Activated CD4-positive, alpha-beta memory T cell treated with anti-CD3 and anti-CD28 coated beads, Interleukin-2, amount 10 ng/mL, durations not matched to agents 7 days and 5 days (primary cell): ENCODE data around the gene PRRG4. TPM values are rescaled to one million over a fixed set of nuclear protein-coding genes. Genes with fewer than 3 reads are reported as not detected.
"Not testable (repeated sequence)": the region's sequence is repeated elsewhere in the genome, so short reads cannot be mapped to it uniquely, and the experiment has no call there.

Experiments used
- CTCF ChIA-PET: fragments of 350-600 bp; sonication (Branson Sonifier 250); formaldehyde crosslinking; loops from one replicate; lab custom pipeline; 2021; ENCODE audit warnings: antibody characterized with exemption, inconsistent platforms; lab: Charles Lee
- POLR2A ChIA-PET: fragments of 350-600 bp; sonication (Branson Sonifier 250); formaldehyde crosslinking; loops from one replicate; lab custom pipeline; 2021; ENCODE audit warnings: antibody characterized with exemption; lab: Charles Lee
- DNase-seq: peaks from one replicate; pipeline ENCODE4 v3.0.0-alpha.2; 2020
- H3K27ac Mint-ChIP-seq: one replicate; pipeline ENCODE4 v1.8.0; 2021; ENCODE audit warnings: mild to moderate bottlenecking, mixed read lengths
- H3K27me3 Mint-ChIP-seq: one replicate; pipeline ENCODE4 v1.8.0; 2021; ENCODE audit warnings: mixed read lengths
- H3K36me3 Mint-ChIP-seq: one replicate; pipeline ENCODE4 v1.8.0; 2021; ENCODE audit warnings: low read depth, mixed read lengths
- H3K4me1 Mint-ChIP-seq: one replicate; pipeline ENCODE4 v1.8.0; 2021; ENCODE audit warnings: mixed read lengths
- H3K4me3 Mint-ChIP-seq: one replicate; pipeline ENCODE4 v1.8.0; 2021; ENCODE audit warnings: mild to moderate bottlenecking, mixed read lengths
- H3K9me3 Mint-ChIP-seq: one replicate; pipeline ENCODE4 v1.8.0; 2021; ENCODE audit warnings: mixed read lengths
- total RNA-seq, 2 experiments: library from RNA; stranded (reverse); gene quantifications; one replicate each; pipeline ENCODE4 v1.2.3, GENCODE V29; 2021

The PRRG4 gene
- total RNA-seq, 2 experiments from 2014 or later, result 0.50 to 0.53 TPM

DNA sequence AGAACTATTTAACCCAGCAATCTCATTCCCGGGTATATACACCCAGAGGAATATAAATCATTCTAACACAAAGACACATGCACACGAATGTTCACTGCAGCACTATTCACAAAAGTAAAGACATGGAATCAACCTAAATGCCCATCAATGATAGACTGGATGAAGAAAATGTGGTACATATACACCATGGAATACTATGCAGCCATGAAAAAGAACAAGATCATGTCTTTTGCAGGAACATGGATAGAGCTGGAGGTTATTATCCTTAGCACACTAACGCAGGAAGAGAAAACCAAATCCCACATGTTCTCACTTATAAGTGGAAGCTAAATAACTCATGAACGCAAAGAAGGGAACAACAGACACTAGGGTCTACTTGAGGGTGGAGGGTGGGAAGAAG, 39.0 kb downstream of the PRRG4 start:
- DNase-seq, H3K36me3 Mint-ChIP-seq, POLR2A ChIA-PET, H3K27ac Mint-ChIP-seq, H3K4me1 Mint-ChIP-seq, H3K4me3 Mint-ChIP-seq, H3K9me3 Mint-ChIP-seq: not testable (repeated sequence)
- peaks cover 21% of the 10 kb centered on the region for H3K27me3 Mint-ChIP-seq
- CTCF ChIA-PET, result interaction anchor here (0.6 to 0.7 kb wide), 3 partner anchors 16 to 432 kb away, joined by 3 to 4 read pairs (median 3); no protein-coding TSS in a partner anchor

DNA sequence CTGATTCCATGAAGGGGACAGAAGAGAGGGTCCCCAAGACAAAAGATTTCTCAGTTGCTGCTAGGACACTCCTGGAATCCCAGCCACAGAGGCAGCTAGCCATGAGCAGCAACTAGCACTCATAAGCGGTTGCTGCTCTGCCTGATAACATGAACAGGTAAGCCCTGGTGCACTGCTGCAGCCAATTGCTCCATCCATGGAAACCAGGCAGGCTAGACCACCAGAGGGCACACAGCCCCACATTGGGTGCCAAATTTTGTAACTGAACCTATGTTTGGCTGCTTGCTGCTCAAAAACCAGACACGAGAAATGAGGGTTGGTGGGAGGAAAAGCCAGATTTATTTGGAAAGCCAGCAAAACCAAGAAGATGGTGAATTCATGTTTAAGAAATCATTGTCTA, 40.9 kb downstream of the PRRG4 start:
- H3K4me1 Mint-ChIP-seq, result no peaks in the 10 kb centered on the region
- H3K27ac Mint-ChIP-seq, result no peak overlapping the region
- ChIA-PET POLR2A (no interaction called here), CTCF (interaction anchor here (0.5 to 0.6 kb wide), 2 partner anchors 9 to 99 kb away, joined by 3 read pairs; no protein-coding TSS in a partner anchor)
- no peak overlapping the region for H3K4me3 Mint-ChIP-seq
- peaks cover 5% of the 10 kb centered on the region for H3K9me3 Mint-ChIP-seq
- peak; percentile 24 for DNase-seq
- no peaks in the 10 kb centered on the region for H3K36me3 Mint-ChIP-seq
- H3K27me3 Mint-ChIP-seq, result peaks cover 28% of the 10 kb centered on the region

DNA sequence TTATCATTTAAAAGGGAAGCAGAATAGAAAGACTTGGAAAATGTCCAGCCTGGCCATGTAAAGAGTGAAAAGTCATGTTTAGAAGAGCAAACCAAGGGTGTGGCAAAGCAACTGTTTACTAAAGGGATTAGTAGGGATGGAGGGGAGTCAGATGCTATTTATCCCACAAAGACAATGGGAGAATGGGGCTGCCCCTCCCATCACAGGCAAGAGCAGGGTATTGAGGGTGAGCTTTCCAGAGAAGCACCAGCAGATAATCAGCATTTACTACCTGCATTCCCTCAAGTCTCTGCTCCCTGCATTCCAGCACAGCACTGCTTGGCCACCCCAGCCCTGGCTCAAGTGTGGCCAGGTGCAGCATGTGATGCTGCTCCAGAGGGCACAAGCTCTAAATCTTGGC, 44.4 kb downstream of the PRRG4 start:
- Mint-ChIP-seq H3K27me3 (peaks cover 21% of the 10 kb centered on the region), H3K36me3 (no peaks in the 10 kb centered on the region)
- POLR2A ChIA-PET, result interaction anchor here (1.3 kb wide), 1 partner anchor 18 kb away, joined by 3 read pairs; the partner anchor contains the start of gene QSER1

DNA sequence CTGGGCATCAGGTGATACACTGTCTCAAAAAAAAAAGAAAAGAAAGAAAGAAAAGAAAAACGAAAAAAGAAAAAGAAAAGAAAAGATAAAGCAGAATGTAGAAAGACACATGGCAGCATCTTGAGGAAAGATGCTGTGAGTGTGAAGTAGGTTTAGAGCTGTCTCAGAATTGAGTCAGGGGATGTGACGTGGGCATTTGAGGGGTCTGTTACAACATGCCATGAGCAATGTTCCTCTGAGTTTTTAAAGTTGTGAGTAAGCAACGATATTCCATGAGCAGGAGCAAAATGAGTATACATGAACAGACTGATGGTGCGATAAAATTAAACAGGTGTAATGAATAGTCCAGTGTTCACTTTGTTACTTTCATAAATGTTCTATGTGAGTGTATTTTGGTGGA, 51.6 kb downstream of the PRRG4 start:
- peaks cover 9% of the 10 kb centered on the region for H3K27me3 Mint-ChIP-seq
- H3K27ac Mint-ChIP-seq, result no peak overlapping the region
- H3K4me1 Mint-ChIP-seq, result no peaks in the 10 kb centered on the region
- POLR2A ChIA-PET, result no interaction called here
- no peaks in the 10 kb centered on the region for H3K36me3 Mint-ChIP-seq
- H3K4me3 Mint-ChIP-seq, result no peak overlapping the region
- H3K9me3 Mint-ChIP-seq, result no peaks in the 10 kb centered on the region
- CTCF ChIA-PET, result interaction anchor here (0.7 to 0.9 kb wide), 2 partner anchors 29 to 90 kb away, joined by 3 read pairs; no protein-coding TSS in a partner anchor
- no peak for DNase-seq

More for the DNA sequence above, 44.4 kb downstream of the PRRG4 start:
- Mint-ChIP-seq H3K9me3 (no peaks in the 10 kb centered on the region), H3K4me1 (no peaks in the 10 kb centered on the region), H3K4me3 (no peak overlapping the region), H3K27ac (no peak overlapping the region)
- CTCF ChIA-PET, result no interaction called here
- no peak for DNase-seq

DNA sequence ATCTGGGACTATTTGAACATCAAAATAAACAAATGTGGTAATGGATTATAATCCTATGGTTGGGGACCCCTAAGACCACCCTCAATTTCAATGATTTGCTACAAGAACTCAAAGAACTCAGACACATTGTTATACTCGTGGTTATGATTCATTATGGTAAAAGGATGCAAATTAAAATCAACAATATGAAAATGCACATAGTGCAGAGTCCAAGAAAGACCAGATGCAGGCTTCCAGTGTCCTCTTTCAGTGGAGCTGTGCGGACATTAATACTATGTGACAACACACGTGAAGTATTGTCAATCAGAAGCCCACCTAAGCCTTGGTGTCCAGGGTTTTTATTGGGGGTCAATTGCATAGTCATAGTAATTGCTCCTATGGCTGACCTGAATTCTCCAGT, 53.7 kb downstream of the PRRG4 start:
- Mint-ChIP-seq H3K4me1 (no peaks in the 10 kb centered on the region), H3K27ac (no peak overlapping the region), H3K27me3 (peaks cover 6% of the 10 kb centered on the region), H3K9me3 (no peaks in the 10 kb centered on the region), H3K36me3 (no peaks in the 10 kb centered on the region), H3K4me3 (no peak overlapping the region)
- ChIA-PET CTCF (no interaction called here), POLR2A (interaction anchor here (0.8 kb wide), 1 partner anchor 11 kb away, joined by 3 read pairs; no protein-coding TSS in a partner anchor)
- DNase-seq, result no peak

DNA sequence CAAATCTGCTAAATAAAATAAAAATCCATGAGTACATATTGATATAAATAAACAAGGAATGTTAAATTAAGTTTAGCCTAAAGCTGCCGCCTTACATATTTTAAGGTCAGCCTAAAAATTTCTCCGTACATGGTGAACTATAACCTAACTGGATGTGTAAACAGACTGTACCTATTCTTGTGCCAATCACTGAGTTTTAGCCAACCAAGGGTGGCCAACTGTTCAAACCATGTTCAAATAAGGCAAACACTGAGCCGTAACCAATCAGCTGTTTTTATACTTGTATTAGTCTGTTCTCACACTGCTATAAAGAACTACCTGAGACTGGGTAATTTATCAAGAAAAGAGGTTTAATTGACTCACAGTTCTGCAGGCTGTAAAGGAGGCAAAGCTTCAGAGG, 54.3 kb downstream of the PRRG4 start:
- Mint-ChIP-seq H3K4me3 (no peak overlapping the region), H3K27ac (no peak overlapping the region), H3K36me3 (no peaks in the 10 kb centered on the region), H3K9me3 (no peaks in the 10 kb centered on the region), H3K4me1 (no peaks in the 10 kb centered on the region), H3K27me3 (peaks cover 6% of the 10 kb centered on the region)
- DNase-seq, result no peak
- ChIA-PET POLR2A (interaction anchor here (0.8 kb wide), 1 partner anchor 10 kb away, joined by 3 read pairs; no protein-coding TSS in a partner anchor), CTCF (no interaction called here)

DNA sequence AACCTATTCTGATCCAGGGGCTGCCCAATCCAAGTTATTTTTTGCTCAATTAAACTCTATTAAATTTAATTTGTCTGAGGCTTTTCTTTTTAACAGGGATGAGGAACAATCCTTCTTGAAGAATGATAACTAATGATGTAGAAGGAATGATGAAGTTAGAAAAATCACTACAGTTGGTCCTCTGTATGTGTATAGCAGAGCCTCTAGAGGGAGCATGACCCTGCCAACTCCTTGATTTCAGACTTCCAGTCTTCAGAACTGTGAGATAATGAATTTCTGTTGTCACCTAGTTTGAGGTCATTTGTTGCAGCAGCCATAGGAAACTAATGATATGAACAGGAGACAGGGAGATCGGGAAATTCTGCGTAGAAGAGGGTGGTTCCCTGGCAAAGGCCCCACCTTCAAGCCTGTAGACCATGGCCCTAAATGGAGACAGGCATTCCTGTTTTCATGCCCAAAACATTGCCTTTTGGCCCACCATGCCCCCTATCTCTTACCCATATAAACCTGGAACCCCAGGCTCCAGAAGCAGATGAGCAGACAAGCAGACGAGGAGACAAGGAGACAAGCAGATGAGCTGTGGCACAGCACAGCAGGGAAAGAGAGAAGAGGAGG, 55.1 kb downstream of the PRRG4 start:
- peaks cover 6% of the 10 kb centered on the region for H3K27me3 Mint-ChIP-seq
- ChIA-PET CTCF (interaction anchor here (1.5 kb wide), 1 partner anchor 76 kb away, joined by 3 read pairs; no protein-coding TSS in a partner anchor), POLR2A (no interaction called here)
- H3K9me3 Mint-ChIP-seq, result no peaks in the 10 kb centered on the region
- H3K4me1 Mint-ChIP-seq, result no peaks in the 10 kb centered on the region
- DNase-seq, result no peak
- H3K27ac Mint-ChIP-seq, result no peak overlapping the region
- H3K36me3 Mint-ChIP-seq, result no peaks in the 10 kb centered on the region
- H3K4me3 Mint-ChIP-seq, result no peak overlapping the region

DNA sequence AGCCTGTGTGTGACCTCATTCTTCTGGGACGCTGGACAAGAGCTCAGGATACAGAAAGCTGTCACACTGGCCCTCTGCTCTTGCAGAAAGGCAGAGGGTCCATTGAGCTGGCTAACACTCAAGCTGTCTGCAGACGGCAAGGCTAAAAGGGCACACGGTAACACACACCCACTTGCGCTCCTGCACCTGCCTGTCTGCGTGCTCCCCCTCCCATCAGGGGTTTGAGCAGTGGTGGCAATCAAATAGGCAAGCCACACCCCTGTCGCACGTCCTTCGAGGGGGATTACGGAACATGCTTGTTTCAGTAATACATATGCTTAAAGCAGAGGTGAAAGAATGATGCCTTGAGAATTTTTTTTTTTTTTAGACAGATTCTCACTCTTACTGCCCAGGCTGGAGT, 55.8 kb downstream of the PRRG4 start:
- Mint-ChIP-seq H3K4me3 (no peak overlapping the region), H3K27me3 (peaks cover 10% of the 10 kb centered on the region), H3K4me1 (no peaks in the 10 kb centered on the region), H3K27ac (no peak overlapping the region), H3K9me3 (no peaks in the 10 kb centered on the region), H3K36me3 (no peaks in the 10 kb centered on the region)
- DNase-seq, result no peak
- CTCF ChIA-PET, result interaction anchor here (0.7 to 1.8 kb wide), 4 partner anchors 9 to 950 kb away, joined by 3 to 5 read pairs (median 3); no protein-coding TSS in a partner anchor
- POLR2A ChIA-PET, result no interaction called here

DNA sequence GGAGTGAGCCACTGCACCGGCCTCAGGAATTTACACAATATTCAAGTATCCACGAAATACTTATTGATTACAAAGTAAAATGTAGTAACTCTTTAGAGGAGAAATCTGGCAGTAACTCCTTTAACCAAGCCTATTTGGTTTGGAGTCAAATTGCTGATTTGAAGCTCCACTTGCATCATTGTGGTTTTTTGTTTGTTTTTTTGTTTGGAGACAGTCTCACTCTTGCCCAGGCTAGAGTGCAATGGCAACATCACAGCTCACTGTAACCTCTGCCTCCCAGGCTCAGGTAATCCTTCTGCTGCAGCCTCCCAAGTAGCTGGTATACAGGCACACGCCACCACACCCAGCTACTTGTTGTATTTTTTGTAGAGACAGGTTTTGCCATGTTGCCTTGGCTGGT, 56.5 kb downstream of the PRRG4 start:
- POLR2A ChIA-PET, result no interaction called here
- DNase-seq, result no peak

DNA sequence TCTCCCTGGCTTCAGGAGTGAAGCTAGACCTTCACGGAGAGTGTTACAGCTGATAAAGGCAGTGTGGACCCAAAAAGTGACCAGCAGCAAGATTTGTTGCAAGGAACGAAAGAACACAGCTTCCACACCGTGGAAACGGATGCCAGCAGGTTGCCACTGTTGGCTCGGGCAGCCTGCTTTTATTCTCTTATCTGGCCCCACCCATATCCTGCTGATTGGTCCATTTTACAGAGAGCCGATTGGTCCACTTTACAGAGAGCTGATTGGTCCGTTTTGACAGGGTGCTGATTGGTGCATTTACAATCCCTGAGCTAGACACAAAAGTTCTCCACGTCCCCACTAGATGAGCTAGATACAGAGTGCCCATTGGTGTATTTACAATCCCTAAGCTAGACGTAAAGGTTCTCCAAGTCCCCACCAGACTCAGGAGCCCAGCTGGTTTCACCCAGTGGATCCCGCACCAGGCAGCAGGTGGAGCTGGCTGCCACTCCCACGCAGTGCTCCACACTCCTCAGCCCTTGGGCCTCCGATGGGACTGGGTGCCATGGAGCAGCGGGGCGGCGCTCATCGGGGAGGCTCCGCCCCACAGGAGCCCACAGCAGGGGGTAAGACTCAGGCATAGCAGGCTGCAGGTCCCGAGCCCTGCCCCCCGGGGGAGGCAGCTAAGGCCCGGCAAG, 58.1 kb downstream of the PRRG4 start:
- H3K4me3 Mint-ChIP-seq, DNase-seq, CTCF ChIA-PET, H3K36me3 Mint-ChIP-seq, H3K27ac Mint-ChIP-seq, H3K9me3 Mint-ChIP-seq, H3K4me1 Mint-ChIP-seq, POLR2A ChIA-PET: not testable (repeated sequence)
- peaks cover 11% of the 10 kb centered on the region for H3K27me3 Mint-ChIP-seq

More for the DNA sequence above, 56.5 kb downstream of the PRRG4 start:
- Mint-ChIP-seq H3K27me3 (peaks cover 11% of the 10 kb centered on the region), H3K4me3 (no peak overlapping the region), H3K4me1 (no peaks in the 10 kb centered on the region), H3K36me3 (no peaks in the 10 kb centered on the region), H3K27ac (no peak overlapping the region), H3K9me3 (no peaks in the 10 kb centered on the region)
- CTCF ChIA-PET, result interaction anchor here (0.7 to 1.8 kb wide), 4 partner anchors 8 to 949 kb away, joined by 3 to 5 read pairs (median 3); no protein-coding TSS in a partner anchor

DNA sequence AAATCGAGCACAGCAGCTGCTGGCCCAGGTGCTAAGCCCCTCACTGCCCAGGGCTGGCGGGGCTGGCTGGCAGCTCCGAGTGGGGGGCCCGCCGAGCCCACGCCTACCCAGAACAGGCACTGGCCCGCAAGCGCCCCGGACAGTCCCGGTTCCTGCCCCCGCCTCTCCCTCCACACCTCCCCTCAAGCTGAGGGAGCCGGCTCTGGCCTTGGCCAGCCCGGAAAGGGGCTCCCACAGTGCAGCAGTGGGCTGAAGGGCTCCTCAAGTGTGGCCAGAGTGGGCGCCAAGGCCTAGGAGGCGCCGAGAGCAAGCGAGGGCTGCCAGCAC, 58.6 kb downstream of the PRRG4 start:
- DNase-seq, H3K4me3 Mint-ChIP-seq, H3K36me3 Mint-ChIP-seq, POLR2A ChIA-PET, CTCF ChIA-PET, H3K27ac Mint-ChIP-seq, H3K4me1 Mint-ChIP-seq, H3K9me3 Mint-ChIP-seq: not testable (repeated sequence)
- H3K27me3 Mint-ChIP-seq, result peaks cover 11% of the 10 kb centered on the region

DNA sequence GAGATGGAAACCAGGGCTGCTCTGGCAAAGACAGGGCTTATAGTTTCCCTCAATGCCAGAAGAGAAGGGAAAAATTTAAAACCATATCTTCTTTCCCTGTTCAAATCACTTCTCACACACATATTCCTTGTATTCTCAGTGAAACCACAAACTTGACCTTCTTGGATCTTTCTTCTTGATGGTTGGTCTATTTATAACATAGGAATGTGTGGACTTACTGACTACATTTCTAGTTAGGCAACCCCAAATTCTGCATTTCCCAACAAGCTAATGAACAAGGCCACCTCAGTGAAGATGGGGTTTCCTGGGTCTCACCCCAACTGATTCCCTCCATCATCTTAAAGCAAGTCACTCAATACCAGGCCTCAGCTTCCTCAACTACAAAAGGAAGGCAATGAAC, 59.1 kb downstream of the PRRG4 start:
- peaks cover 11% of the 10 kb centered on the region for H3K27me3 Mint-ChIP-seq
- H3K4me1 Mint-ChIP-seq, result peaks cover 12% of the 10 kb centered on the region
- H3K4me3 Mint-ChIP-seq, result no peak overlapping the region
- no peaks in the 10 kb centered on the region for H3K9me3 Mint-ChIP-seq
- no peaks in the 10 kb centered on the region for H3K36me3 Mint-ChIP-seq
- ChIA-PET CTCF (no interaction called here), POLR2A (no interaction called here)
- H3K27ac Mint-ChIP-seq, result no peak overlapping the region
- no peak for DNase-seq

DNA sequence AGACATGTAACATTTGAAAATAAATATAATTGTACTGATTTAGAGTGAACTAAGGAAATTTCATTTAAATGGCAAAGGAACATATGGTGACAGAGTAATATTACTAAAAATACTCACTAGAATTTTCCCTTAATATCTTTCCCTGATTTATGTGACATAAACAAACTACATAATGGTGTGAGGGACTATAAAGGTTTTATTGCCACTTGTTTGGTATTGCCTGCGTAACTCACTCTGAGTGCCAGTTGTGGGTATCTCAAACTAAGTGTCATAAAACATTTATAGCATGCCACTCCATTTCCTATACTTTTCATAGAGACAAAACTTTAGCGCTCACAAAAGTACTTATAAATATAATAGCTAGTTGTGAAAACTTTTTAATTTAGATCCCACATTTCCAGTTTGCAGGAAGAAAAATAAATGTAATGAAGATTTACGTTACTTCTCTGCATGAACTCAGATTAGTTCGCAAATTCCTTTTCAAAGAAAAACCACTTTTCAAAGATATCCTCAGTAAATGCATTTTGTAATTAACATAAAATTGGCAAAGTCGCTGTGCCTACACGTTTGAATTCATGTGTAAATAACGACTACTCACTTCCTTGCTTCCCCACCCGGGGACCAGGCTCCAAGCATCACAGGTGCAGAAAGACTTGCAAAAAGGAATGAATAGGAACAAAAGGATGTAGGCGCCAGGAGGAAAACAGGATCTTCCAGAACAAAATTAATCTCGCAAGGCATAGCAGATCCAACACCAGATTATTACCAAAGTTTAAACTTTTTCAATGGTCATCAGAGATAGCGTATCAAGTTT, 61.3 kb downstream of the PRRG4 start:
- Mint-ChIP-seq H3K4me1 (peaks cover 28% of the 10 kb centered on the region), H3K4me3 (peak overlapping the region; percentile 69), H3K27me3 (peaks cover 11% of the 10 kb centered on the region), H3K27ac (no peak overlapping the region), H3K36me3 (no peaks in the 10 kb centered on the region), H3K9me3 (no peaks in the 10 kb centered on the region)
- no peak for DNase-seq
- ChIA-PET CTCF (no interaction called here), POLR2A (interaction anchor here (1.1 kb wide), 1 partner anchor 10 kb away, joined by 7 read pairs; no protein-coding TSS in a partner anchor)
